ENCODE results near the gene GPR183.

- TF ChIP-seq POLR2A (IDR thresholded peaks at IDR 0.05; ENCODE audit: control extremely low read depth in 1 of 2, low read depth in 2 of 2, low read length in 2 of 2) = no peak
- no peak for TF ChIP-seq RXRA (IDR thresholded peaks at IDR 0.05; ENCODE audit: insufficient read depth, low read depth, low read length)
- TF ChIP-seq, protein P1, sequence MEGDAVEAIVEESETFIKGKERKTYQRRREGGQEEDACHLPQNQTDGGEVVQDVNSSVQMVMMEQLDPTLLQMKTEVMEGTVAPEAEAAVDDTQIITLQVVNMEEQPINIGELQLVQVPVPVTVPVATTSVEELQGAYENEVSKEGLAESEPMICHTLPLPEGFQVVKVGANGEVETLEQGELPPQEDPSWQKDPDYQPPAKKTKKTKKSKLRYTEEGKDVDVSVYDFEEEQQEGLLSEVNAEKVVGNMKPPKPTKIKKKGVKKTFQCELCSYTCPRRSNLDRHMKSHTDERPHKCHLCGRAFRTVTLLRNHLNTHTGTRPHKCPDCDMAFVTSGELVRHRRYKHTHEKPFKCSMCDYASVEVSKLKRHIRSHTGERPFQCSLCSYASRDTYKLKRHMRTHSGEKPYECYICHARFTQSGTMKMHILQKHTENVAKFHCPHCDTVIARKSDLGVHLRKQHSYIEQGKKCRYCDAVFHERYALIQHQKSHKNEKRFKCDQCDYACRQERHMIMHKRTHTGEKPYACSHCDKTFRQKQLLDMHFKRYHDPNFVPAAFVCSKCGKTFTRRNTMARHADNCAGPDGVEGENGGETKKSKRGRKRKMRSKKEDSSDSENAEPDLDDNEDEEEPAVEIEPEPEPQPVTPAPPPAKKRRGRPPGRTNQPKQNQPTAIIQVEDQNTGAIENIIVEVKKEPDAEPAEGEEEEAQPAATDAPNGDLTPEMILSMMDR (IDR thresholded peaks at IDR 0.05; ENCODE audit: control extremely low read depth in 1 of 3, insufficient read depth in 1 of 3, low read depth in 1 of 3, low read length in 3 of 3) = no peak
- no peak for TF ChIP-seq SUZ12 (IDR thresholded peaks at IDR 0.05; ENCODE audit: low read length)
- no peak for TF ChIP-seq KDM1A (IDR thresholded peaks at IDR 0.05; ENCODE audit: borderline replicate concordance, low read length)
Observed at GRCh38 chr13:99297331-99297730, 9.9 kb downstream of the GPR183 start.
